Heart left ventricle (tissue), 16 donors: ENCODE results near the gene TBX5. TPM values are rescaled to one million over a fixed set of nuclear protein-coding genes. Genes with fewer than 3 reads are reported as not detected.

Experiments
- ATAC-seq, 4 donors: fragments of 200-7000 bp; cut with Tn5 transposase; one replicate each; pipeline ENCODE4 v1.9.1; 2020 to 2022; ENCODE audit warnings: moderate library complexity in 4 of 4, mild to moderate bottlenecking in 3 of 4, moderate number of reproducible peaks in 1 of 4
- DNase-seq, 5 donors: peaks; one replicate each; pipeline ENCODE4 v3.0.0-alpha.2; 2020
- H3K27ac ChIP-seq, 12 donors: fragments of 200-600 bp; sonication (generic) in 4 of 12; one replicate each; pipeline versions ENCODE4 v1.5.0 to v1.8.0; 2016 to 2022; ENCODE audit warnings: mild to moderate bottlenecking in 2 of 12
- H3K27me3 ChIP-seq, 9 donors: fragments of 200-600 bp; sonication (generic) in 2 of 9; one replicate each; pipeline versions ENCODE4 v1.5.1 to v1.8.0; 2016 to 2022; ENCODE audit warnings: mild to moderate bottlenecking in 3 of 9
- H3K36me3 ChIP-seq, 9 donors: fragments of 200-600 bp; sonication (generic) in 2 of 9; one replicate each; pipeline versions ENCODE4 v1.5.0 to v1.8.0; 2018 to 2022; ENCODE audit warnings: mild to moderate bottlenecking in 2 of 9
- H3K4me1 ChIP-seq, 12 donors: fragments of 200-600 bp; sonication (generic) in 4 of 12; one replicate each; pipeline versions ENCODE4 v1.5.0 to v1.8.0; 2016 to 2022; ENCODE audit warnings: mild to moderate bottlenecking in 3 of 12
- H3K4me3 ChIP-seq, 12 donors: fragments of 200-600 bp; sonication (generic) in 4 of 12; one replicate each; pipeline versions ENCODE4 v1.5.0 to v1.8.0; 2017 to 2022; ENCODE audit warnings: mild to moderate bottlenecking in 9 of 12, moderate library complexity in 4 of 12
- H3K9me3 ChIP-seq, 12 donors: fragments of 200-600 bp; sonication (generic) in 4 of 12; one replicate each; pipeline versions ENCODE4 v1.5.0 to v1.8.0; 2016 to 2022; ENCODE audit warnings: mild to moderate bottlenecking in 1 of 12
- CTCF ChIP-seq, 12 donors: fragments of 200-600 bp; sonication (generic) in 4 of 12; IDR thresholded peaks; one replicate each; pipeline versions ENCODE4 v1.5.0 to v1.8.0; 2018 to 2022; ENCODE audit warnings: antibody characterized with exemption in 12 of 12, mild to moderate bottlenecking in 5 of 12
- POLR2A ChIP-seq, 2 donors: fragments of 450-650 bp; IDR thresholded peaks; one replicate each; pipeline ENCODE4 v1.6.1; 2017; ENCODE audit warnings: antibody characterized with exemption in 2 of 2, mild to moderate bottlenecking in 2 of 2, moderate library complexity in 2 of 2
- WGBS, 4 donors: extraction: QIAGEN DNeasy Blood & Tissue Kit in 2 of 4; methylation state at CpG; one replicate each; pipeline versions ENCODE4 v1.1.5 to v1.1.7; 2013 to 2018; 5-methylcytosine and 5-hydroxymethylcytosine counted together
- intact Hi-C, 10 donors: fragments of 100-400 bp; cut with DNase I; formaldehyde crosslinking; loops; one replicate each; pipeline versions ENCODE4 v1.11.1 to v1.14.2; 2022
- polyA plus RNA-seq, 2 donors: library from polyadenylated mRNA; stranded (reverse); fragments of 200-250 nt; gene quantifications; one replicate each; pipeline ENCODE4 v1.2.3, GENCODE V29; 2013
- total RNA-seq, 9 donors: library from RNA; depleted of rRNA in 2 of 9; stranded (reverse); fragments of >200 nt in 2 of 9; fragmentation: NEBNext Ultra II Directional in 3 of 9; extraction: Animal tissue kit (Norgen Biotek cat#: 25700) in 3 of 9; gene quantifications; one replicate each; pipeline versions ENCODE4 v1.1.0 to v1.2.4, GENCODE V29; 2016 to 2023
- donor health status: ischemic (EF 13 %, LVEDD 7.1; RV severe dilation, severe dysfunction).
- donor health status: healthy with polysubstance abuse.
- donor health status: DM: no; HTN: yes; CAD: no.
- donor health status: DM: no; HTN: no; CAD: no.
- donor health status: ischemic (EF 25% LVEDD 6.9; RV normal size, moderate dysfunction).
- donor health status: ischemic (EF 25% LVEDD 5.7; RV mildly dilated, moderate dysfunction).
- donor health status: healthy.
- donor health status: DM: yes; HTN: yes; CAD: no.
- donor health status: ischemic (EF 35%, LVEDD 5.7; RV mildly dilated, moderate dysfunction).
- donor health status: nonischemic (EF 11% LVEDD 7.7; RV severe dilation, severe dysfunction).
- donor health status: DM: yes; HTN: yes; CAD: no.
- donor health status: PGD.
- donor health status: ischemic (EF 29% LVEDD 5.4; RV normal size, mild dysfunction).
- donor health status: nonischemic (EF 23%, LVEDD 6.1; RV moderate dilation, normal function).

Gene TBX5
- total and polyA plus RNA-seq, 11 donors = 8.1 to 74.5 (median 42.5) TPM

GRCh38 chr12:114321524-114321923 is 84.4 kb downstream of the TBX5 start:
- intact Hi-C loops = no loop called here
- ATAC-seq (no peak), DNase-seq (no peak)
- Histone ChIP-seq H3K4me1 (no peaks in the 10 kb centered on the region), H3K36me3 (no peaks in the 10 kb centered on the region), H3K27me3 (no peaks in the 10 kb centered on the region), H3K4me3 (no peak overlapping the region), H3K9me3 (peaks cover 0 to 5% (median 0%) of the 10 kb centered on the region in 12 donors), H3K27ac (no peak overlapping the region)
- 62 to 81% (median 76%) methylated on average over 1 of the region's 1 CpG for WGBS, 4 donors
- no peak for TF ChIP-seq POLR2A (IDR thresholded peaks at IDR 0.05)
- no peak for TF ChIP-seq CTCF (IDR thresholded peaks at IDR 0.05)

- Histone ChIP-seq H3K9me3 (peaks cover 0 to 5% (median 0%) of the 10 kb centered on the region in 12 donors), H3K27me3 (no peaks in the 10 kb centered on the region), H3K4me3 (no peak overlapping the region), H3K4me1 (peaks cover 0 to 5% (median under 1%) of the 10 kb centered on the region in 12 donors), H3K27ac (no peak overlapping the region), H3K36me3 (no peaks in the 10 kb centered on the region)
- TF ChIP-seq CTCF (IDR thresholded peaks at IDR 0.05) (no peak), POLR2A (IDR thresholded peaks at IDR 0.05) (no peak)
- intact Hi-C loops = no loop called here
- ATAC-seq (peak in 2 of 4 donors; percentile 11 to 54), DNase-seq (no peak)
- 72 to 81% (median 76%) methylated on average over 8 of the region's 8 CpGs for WGBS, 4 donors
Measured at GRCh38 chr12:114320968-114321367, 85.0 kb downstream of the TBX5 start.

DNA sequence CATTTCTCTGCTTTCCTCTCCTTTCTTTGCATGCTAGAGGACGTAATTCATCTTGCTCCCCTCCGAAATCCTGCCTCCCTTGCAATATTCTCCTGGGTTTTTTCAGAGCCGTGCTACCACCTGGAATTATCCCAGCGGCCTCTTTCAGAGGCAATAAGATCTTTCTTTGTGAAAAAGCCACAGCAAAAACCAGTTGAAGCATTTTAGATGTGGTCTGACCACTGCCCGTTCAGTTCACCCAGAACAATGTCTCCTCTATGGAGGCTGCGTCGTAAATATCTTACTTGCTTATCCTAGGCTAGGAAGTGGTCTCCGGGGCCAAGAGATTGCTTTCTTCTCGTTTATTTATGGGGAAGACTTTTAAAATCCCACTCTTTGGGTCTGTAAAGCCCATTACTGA is 85.8 kb downstream of the TBX5 start:
- Histone ChIP-seq H3K4me1 (peaks cover 0 to 10% (median 2%) of the 10 kb centered on the region in 12 donors), H3K4me3 (no peak overlapping the region), H3K27ac (no peak overlapping the region), H3K36me3 (no peaks in the 10 kb centered on the region), H3K9me3 (peaks cover 0 to 5% (median 0%) of the 10 kb centered on the region in 12 donors), H3K27me3 (no peaks in the 10 kb centered on the region)
- TF ChIP-seq CTCF (IDR thresholded peaks at IDR 0.05) (no peak), POLR2A (IDR thresholded peaks at IDR 0.05) (no peak)
- ATAC-seq (no peak), DNase-seq (no peak)
- 68 to 76% (median 73%) methylated on average over 9 of the region's 9 CpGs for WGBS, 4 donors
- intact Hi-C loops = no loop called here

- DNase-seq (peak in 3 of 5 donors; percentile 8 to 33 (median 33)), ATAC-seq (peak in 3 of 4 donors; percentile 18 to 38 (median 21))
- Histone ChIP-seq H3K27me3 (no peaks in the 10 kb centered on the region), H3K36me3 (no peaks in the 10 kb centered on the region), H3K4me1 (peaks cover 0 to 10% (median 2%) of the 10 kb centered on the region in 12 donors), H3K27ac (no peak overlapping the region), H3K9me3 (peaks cover 0 to 5% (median 0%) of the 10 kb centered on the region in 12 donors), H3K4me3 (no peak overlapping the region)
- WGBS, 4 donors = 47 to 61% (median 53%) methylated on average over 10 to 11 of the region's 11 CpGs
- TF ChIP-seq POLR2A (IDR thresholded peaks at IDR 0.05) (no peak), CTCF (IDR thresholded peaks at IDR 0.05) (no peak)
- intact Hi-C loops = no loop called here
Measured at GRCh38 chr12:114319422-114319821, 86.5 kb downstream of the TBX5 start.
